Measurements from ENCODE around the gene MAML2.

The MAML2 gene

DNA sequence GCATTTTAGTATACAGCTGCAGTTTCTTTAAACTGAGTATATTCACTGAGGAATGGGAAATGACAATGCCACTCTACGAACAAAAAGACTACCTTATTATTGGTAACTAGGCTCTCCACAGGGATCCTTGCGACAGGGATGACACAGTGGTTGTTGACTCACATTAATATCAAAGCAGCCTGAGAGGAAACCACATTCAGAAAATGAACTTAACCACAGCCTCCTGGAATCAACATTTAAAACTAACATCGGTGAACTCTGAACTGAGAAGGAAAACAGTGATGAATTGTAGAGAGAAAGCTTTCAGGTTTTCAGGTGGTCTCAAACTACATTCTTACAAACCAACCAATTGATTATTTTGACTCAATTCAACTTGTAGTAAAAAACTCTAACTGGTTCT is 328.8 kb downstream of the MAML2 start:
- H3K27ac ChIP-seq, result no peak overlapping the region
- TF ChIP-seq CTCF (IDR thresholded peaks at IDR 0.05), result no peak
- no peak for TF ChIP-seq ZFX (IDR thresholded peaks at IDR 0.05; ENCODE audit: borderline replicate concordance)

DNA sequence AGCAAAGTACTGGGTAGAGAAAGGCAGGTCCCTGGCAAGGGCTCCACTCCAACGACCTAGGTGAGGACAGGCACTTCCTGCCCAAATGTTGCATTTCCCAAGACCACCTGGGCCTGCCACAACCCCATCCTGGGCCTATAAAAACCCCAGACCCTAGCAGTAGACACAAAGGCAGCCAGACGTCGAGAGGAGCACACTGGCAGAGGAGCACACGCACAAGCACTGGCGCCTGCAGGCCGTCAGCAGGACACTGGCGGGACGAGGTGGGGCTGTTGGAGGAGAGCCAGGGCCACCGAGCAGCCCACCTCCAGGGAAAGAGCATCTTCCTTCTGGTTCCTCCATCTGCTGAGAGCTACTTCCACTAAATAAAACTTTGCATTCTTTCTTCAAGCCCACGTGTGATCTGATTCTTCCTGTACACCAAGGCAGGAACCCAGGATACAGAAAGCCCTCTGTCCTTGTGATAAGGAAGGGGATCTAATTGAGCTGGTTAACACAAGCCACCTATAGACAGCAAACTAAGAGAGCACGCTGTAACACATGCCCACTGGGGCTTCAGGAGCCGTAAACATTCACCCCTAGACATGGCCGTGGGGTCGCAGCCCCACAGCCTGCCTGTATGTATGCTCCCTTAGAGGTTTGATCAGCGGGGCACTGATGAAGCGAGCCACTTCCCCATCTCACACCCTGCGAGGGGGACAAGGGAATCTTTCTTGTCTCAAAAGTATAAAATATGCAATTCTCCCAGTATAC is 329.4 kb downstream of the MAML2 start:
- no peak overlapping the region for H3K27ac ChIP-seq
- no peak for TF ChIP-seq ZFX (IDR thresholded peaks at IDR 0.05; ENCODE audit: borderline replicate concordance)
- TF ChIP-seq CTCF (IDR thresholded peaks at IDR 0.05), result no peak

- H3K27ac ChIP-seq, result peak overlapping the region; percentile 31
Measured at GRCh38 chr11:96012086-96012824, 330.7 kb downstream of the MAML2 start.

DNA sequence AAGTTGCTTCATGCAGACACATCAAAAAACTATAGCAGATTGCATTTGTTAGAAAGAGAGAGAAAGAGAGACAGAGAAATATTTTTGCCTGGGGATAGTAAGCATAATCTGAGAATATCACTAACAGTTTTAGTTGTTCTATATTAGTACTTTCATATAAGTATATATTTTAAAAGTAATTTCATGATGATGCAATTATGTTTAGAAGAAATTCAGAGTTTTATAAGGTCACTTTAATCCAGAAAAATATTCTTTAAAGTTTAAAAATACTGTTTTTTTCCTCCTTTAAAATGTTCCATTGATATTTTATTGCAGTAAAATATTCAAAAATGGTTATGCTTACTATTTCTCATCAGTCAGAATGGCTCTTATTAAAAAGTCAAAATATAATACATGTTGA is 332.3 kb downstream of the MAML2 start:
- no peak overlapping the region for H3K27ac ChIP-seq
- no peak for TF ChIP-seq CTCF (IDR thresholded peaks at IDR 0.05)
- no peak for TF ChIP-seq ZFX (IDR thresholded peaks at IDR 0.05; ENCODE audit: borderline replicate concordance)

More at GRCh38 chr11:96012086-96012824, 330.7 kb downstream of the MAML2 start:
- peak; percentile 76 for TF ChIP-seq CTCF (IDR thresholded peaks at IDR 0.05)
- TF ChIP-seq ZFX (IDR thresholded peaks at IDR 0.05; ENCODE audit: borderline replicate concordance), result no peak

DNA sequence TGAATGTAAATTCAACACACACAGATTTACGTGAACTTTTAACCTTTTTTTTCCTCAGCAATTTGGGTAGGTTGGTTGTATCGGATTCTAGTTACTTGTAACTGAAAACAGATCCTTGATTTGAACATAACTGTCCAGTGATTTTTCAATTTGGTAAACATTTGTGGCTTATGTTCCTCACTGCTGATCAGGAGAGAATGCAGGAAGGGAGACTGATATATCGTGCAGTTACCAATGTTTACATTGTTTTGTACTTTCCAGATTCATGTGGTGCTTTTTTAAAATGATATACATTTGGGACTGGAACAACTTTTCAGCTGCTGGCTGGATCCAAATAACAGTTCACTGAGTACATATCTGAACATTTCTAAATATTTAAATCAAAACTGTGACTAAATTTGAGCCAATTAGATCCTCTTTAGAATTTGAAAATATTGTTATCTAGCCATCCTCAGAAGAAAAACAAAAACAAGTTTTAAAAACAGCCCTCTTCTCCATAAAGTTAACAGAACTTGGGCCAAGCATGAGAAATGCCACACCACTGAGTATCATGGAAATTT is 334.8 kb downstream of the MAML2 start:
- no peak for TF ChIP-seq CTCF (IDR thresholded peaks at IDR 0.05)
- no peak for TF ChIP-seq ZFX (IDR thresholded peaks at IDR 0.05; ENCODE audit: borderline replicate concordance)
- no peak overlapping the region for H3K27ac ChIP-seq

DNA sequence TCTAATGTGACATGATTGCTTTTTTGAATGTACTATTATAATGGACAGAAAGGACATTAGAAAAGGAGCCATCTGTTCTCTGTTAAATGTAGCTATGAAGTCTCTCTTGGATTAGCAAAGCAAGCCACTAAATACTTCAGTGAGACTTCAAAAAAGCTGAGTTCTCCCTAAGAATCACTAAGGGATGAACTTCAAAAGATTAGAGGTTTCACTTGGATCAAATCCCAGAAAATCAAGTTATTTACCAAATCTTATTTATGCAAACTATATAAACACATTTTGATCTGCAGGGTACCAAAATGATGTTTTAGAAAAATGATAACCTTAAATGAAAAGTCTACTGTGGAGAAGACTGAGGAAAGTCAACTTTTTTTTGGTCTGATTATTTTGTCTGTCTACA is 337.0 kb downstream of the MAML2 start:
- no peak overlapping the region for H3K27ac ChIP-seq
- no peak for TF ChIP-seq CTCF (IDR thresholded peaks at IDR 0.05)
- no peak for TF ChIP-seq ZFX (IDR thresholded peaks at IDR 0.05; ENCODE audit: borderline replicate concordance)

DNA sequence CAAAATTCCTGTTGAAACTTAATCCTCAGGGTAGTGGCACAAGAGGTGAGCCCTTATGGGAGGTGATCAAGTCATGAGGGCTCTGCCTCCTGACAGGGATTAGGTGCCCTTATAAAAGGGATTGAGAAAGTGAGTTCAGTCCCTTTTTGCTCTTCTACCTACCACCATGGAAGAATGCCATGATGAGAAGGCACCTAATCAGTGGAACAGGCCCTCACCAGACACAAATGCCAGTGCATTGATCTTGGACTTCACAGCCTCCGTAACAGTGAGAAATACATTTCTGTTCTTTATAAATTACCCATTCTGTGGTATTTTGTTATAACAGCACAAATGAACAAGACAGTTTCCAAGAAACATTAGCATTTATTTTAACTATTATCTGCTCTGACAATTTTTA is 338.1 kb downstream of the MAML2 start:
- TF ChIP-seq CTCF (IDR thresholded peaks at IDR 0.05), result no peak
- TF ChIP-seq ZFX (IDR thresholded peaks at IDR 0.05; ENCODE audit: borderline replicate concordance), result no peak
- no peak overlapping the region for H3K27ac ChIP-seq

Data from 22Rv1 (cell line).